ENCODE measurements around the gene CLDN16.

The CLDN16 gene

DNA sequence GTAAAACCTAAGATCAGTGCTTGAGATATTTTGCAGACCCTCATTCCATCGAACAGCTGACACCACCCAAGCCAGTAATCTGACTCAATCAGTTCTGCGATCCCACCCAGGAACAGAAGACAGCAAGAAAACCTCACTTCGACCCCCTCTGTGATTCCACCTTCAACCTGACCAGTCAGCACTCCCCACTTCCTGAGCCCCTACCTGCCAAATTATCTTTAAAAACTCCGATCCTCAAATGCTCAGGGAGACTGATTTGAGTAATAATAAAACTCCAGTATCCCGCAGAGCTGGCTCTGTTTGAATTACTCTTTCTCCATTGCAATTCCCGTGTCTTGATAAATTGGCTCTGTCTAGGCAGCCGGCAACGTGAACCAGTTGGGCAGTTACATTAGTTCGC lies 25.7 kb upstream of the CLDN16 start:
- no peaks in the 10 kb centered on the region for H4K20me1 ChIP-seq (ENCODE audit: insufficient read depth, low read length)
- H3F3A ChIP-seq (ENCODE audit: insufficient read depth, low read length) = no peaks in the 10 kb centered on the region
- no peak overlapping the region for H3K4me3 ChIP-seq (ENCODE audit: low read depth, low read length, poor library complexity, severe bottlenecking)
- no peaks in the 10 kb centered on the region for H3K9me2 ChIP-seq (ENCODE audit: low read depth, low read length)
- no peaks in the 10 kb centered on the region for H3K36me3 ChIP-seq (ENCODE audit: insufficient read depth, low read length)
- no peak for TF ChIP-seq EZH2 (IDR thresholded peaks at IDR 0.05; ENCODE audit: borderline replicate concordance, low read length)
- TF ChIP-seq CTCF (IDR thresholded peaks at IDR 0.05; ENCODE audit: low read length) = no peak
- H3K9me3 ChIP-seq (ENCODE audit: low read length) = no peaks in the 10 kb centered on the region
- H3K4me1 ChIP-seq (ENCODE audit: insufficient read depth, low read length, severe bottlenecking) = no peaks in the 10 kb centered on the region
- no peaks in the 10 kb centered on the region for H3K27me3 ChIP-seq (ENCODE audit: insufficient read depth, low read length)
- no peak overlapping the region for H2AFZ ChIP-seq (ENCODE audit: low read length)
- no peaks in the 10 kb centered on the region for H3K79me2 ChIP-seq (ENCODE audit: insufficient read depth, low read length)
- no peak overlapping the region for H3K9ac ChIP-seq (ENCODE audit: low read length)
- H3K27ac ChIP-seq (ENCODE audit: low read depth, low read length, poor library complexity, severe bottlenecking) = no peak overlapping the region
- no peak overlapping the region for H3K4me2 ChIP-seq (ENCODE audit: low read length)

- Histone ChIP-seq H3K9ac (ENCODE audit: low read length) (no peak overlapping the region), H3K27me3 (ENCODE audit: insufficient read depth, low read length) (no peaks in the 10 kb centered on the region), H2AFZ (ENCODE audit: low read length) (no peak overlapping the region), H4K20me1 (ENCODE audit: insufficient read depth, low read length) (no peaks in the 10 kb centered on the region), H3K79me2 (ENCODE audit: insufficient read depth, low read length) (no peaks in the 10 kb centered on the region), H3K27ac (ENCODE audit: low read depth, low read length, poor library complexity, severe bottlenecking) (no peak overlapping the region), H3K4me2 (ENCODE audit: low read length) (no peak overlapping the region), H3K36me3 (ENCODE audit: insufficient read depth, low read length) (no peaks in the 10 kb centered on the region), H3K4me3 (ENCODE audit: low read depth, low read length, poor library complexity, severe bottlenecking) (no peak overlapping the region), H3F3A (ENCODE audit: insufficient read depth, low read length) (no peaks in the 10 kb centered on the region), H3K4me1 (ENCODE audit: insufficient read depth, low read length, severe bottlenecking) (no peaks in the 10 kb centered on the region), H3K9me3 (ENCODE audit: low read length) (no peaks in the 10 kb centered on the region), H3K9me2 (ENCODE audit: low read depth, low read length) (no peaks in the 10 kb centered on the region)
- no peak for TF ChIP-seq CTCF (IDR thresholded peaks at IDR 0.05; ENCODE audit: low read length)
- TF ChIP-seq EZH2 (IDR thresholded peaks at IDR 0.05; ENCODE audit: borderline replicate concordance, low read length) = no peak
These were observed 21.8 kb upstream of the CLDN16 start for GRCh38 chr3:190366133-190366532.

DNA sequence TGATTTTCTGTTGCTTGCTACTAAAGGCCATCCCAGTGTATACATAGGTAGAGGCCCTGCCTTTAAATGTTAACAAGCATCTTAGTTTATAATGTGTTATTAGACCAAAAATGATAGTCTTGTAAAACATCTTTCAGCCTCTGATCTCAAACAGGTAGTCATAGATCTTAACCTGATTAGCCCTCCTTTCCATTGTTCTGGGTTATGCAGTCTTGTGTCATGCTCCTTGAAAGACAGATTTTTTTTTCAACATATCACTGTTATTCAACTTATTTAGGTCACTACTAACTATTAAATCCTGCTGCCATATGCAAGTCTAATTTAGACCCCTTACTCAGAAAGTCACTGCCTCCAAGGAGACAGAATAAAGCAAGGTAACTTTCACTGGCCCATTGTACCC lies 19.1 kb upstream of the CLDN16 start:
- no peak overlapping the region for H3K27ac ChIP-seq (ENCODE audit: low read depth, low read length, poor library complexity, severe bottlenecking)
- H3K27me3 ChIP-seq (ENCODE audit: insufficient read depth, low read length) = no peaks in the 10 kb centered on the region
- no peak overlapping the region for H3K9ac ChIP-seq (ENCODE audit: low read length)
- H3K9me3 ChIP-seq (ENCODE audit: low read length) = no peaks in the 10 kb centered on the region
- H3K4me3 ChIP-seq (ENCODE audit: low read depth, low read length, poor library complexity, severe bottlenecking) = no peak overlapping the region
- H3F3A ChIP-seq (ENCODE audit: insufficient read depth, low read length) = no peaks in the 10 kb centered on the region
- H2AFZ ChIP-seq (ENCODE audit: low read length) = no peak overlapping the region
- H4K20me1 ChIP-seq (ENCODE audit: insufficient read depth, low read length) = no peaks in the 10 kb centered on the region
- TF ChIP-seq EZH2 (IDR thresholded peaks at IDR 0.05; ENCODE audit: borderline replicate concordance, low read length) (no peak), CTCF (IDR thresholded peaks at IDR 0.05; ENCODE audit: low read length) (no peak)
- H3K9me2 ChIP-seq (ENCODE audit: low read depth, low read length) = no peaks in the 10 kb centered on the region
- H3K4me1 ChIP-seq (ENCODE audit: insufficient read depth, low read length, severe bottlenecking) = no peaks in the 10 kb centered on the region
- no peak overlapping the region for H3K4me2 ChIP-seq (ENCODE audit: low read length)
- no peaks in the 10 kb centered on the region for H3K36me3 ChIP-seq (ENCODE audit: insufficient read depth, low read length)
- no peaks in the 10 kb centered on the region for H3K79me2 ChIP-seq (ENCODE audit: insufficient read depth, low read length)
